ENCODE data around the gene SEMA3G.

Gene SEMA3G

GRCh38 chr3:52408466-52408865 is 36.4 kb downstream of the SEMA3G start:
- DNase-seq (ENCODE audit: low spot score), result no peak

- DNase-seq (ENCODE audit: low spot score), result no peak
Measured at GRCh38 chr3:52407779-52408178, 37.1 kb downstream of the SEMA3G start.

GRCh38 chr3:52406791-52407510 is 38.0 kb downstream of the SEMA3G start:
- no peak for DNase-seq (ENCODE audit: low spot score)

GRCh38 chr3:52406231-52406661 is 38.7 kb downstream of the SEMA3G start:
- DNase-seq (ENCODE audit: low spot score), result no peak

GRCh38 chr3:52405601-52406110 is 39.2 kb downstream of the SEMA3G start:
- DNase-seq (ENCODE audit: low spot score), result no peak

GRCh38 chr3:52405066-52405465 is 39.8 kb downstream of the SEMA3G start:
- no peak for DNase-seq (ENCODE audit: low spot score)

GRCh38 chr3:52404391-52404790 is 40.5 kb downstream of the SEMA3G start:
- DNase-seq (ENCODE audit: low spot score), result no peak

- DNase-seq (ENCODE audit: low spot score), result no peak
Measured at GRCh38 chr3:52403955-52404354, 40.9 kb downstream of the SEMA3G start.

GRCh38 chr3:52403271-52403841 is 41.5 kb downstream of the SEMA3G start:
- no peak for DNase-seq (ENCODE audit: low spot score)

GRCh38 chr3:52402706-52403270 is 42.1 kb downstream of the SEMA3G start:
- no peak for DNase-seq (ENCODE audit: low spot score)

GRCh38 chr3:52402101-52402521 is 42.8 kb downstream of the SEMA3G start:
- no peak for DNase-seq (ENCODE audit: low spot score)

GRCh38 chr3:52401551-52401950 is 43.4 kb downstream of the SEMA3G start:
- DNase-seq (ENCODE audit: low spot score), result no peak

GRCh38 chr3:52401021-52401420 is 43.9 kb downstream of the SEMA3G start:
- DNase-seq (ENCODE audit: low spot score), result no peak

GRCh38 chr3:52400275-52400793 is 44.6 kb downstream of the SEMA3G start:
- no peak for DNase-seq (ENCODE audit: low spot score)

GRCh38 chr3:52399593-52399992 is 45.3 kb downstream of the SEMA3G start:
- no peak for DNase-seq (ENCODE audit: low spot score)

GRCh38 chr3:52399131-52399530 is 45.8 kb downstream of the SEMA3G start:
- no peak for DNase-seq (ENCODE audit: low spot score)

- DNase-seq (ENCODE audit: low spot score), result no peak
Measured at GRCh38 chr3:52398670-52399081, 46.2 kb downstream of the SEMA3G start.

- no peak for DNase-seq (ENCODE audit: low spot score)
Measured at GRCh38 chr3:52397676-52398399, 47.1 kb downstream of the SEMA3G start.

- DNase-seq (ENCODE audit: low spot score), result no peak
Measured at GRCh38 chr3:52396907-52397591, 47.9 kb downstream of the SEMA3G start.

- no peak for DNase-seq (ENCODE audit: low spot score)
Measured at GRCh38 chr3:52396011-52396906, 48.6 kb downstream of the SEMA3G start.

- DNase-seq (ENCODE audit: low spot score), result no peak
Measured at GRCh38 chr3:52395503-52395865, 49.4 kb downstream of the SEMA3G start.

Measured in HuH-7.5 (cell line).